Glomerular endothelial cell (primary cell): Measurements from ENCODE around the gene TMEM260. TPM values are rescaled to one million over a fixed set of nuclear protein-coding genes. Genes with fewer than 3 reads are reported as not detected.

ENCODE experiments used
- DNase-seq: peaks from one replicate; pipeline ENCODE4 v3.0.0-alpha.2; 2011; ENCODE audit warnings: low read depth, low spot score; ENCODE audit errors: extremely low read depth
- total RNA-seq: library from RNA; depleted of rRNA; stranded (reverse); fragments of >200 nt; gene quantifications from 2 replicates; pipeline ENCODE4 v1.2.3, GENCODE V29; 2015

The TMEM260 gene
- 14.3 and 16.5 TPM in 2 replicates for total RNA-seq

DNA sequence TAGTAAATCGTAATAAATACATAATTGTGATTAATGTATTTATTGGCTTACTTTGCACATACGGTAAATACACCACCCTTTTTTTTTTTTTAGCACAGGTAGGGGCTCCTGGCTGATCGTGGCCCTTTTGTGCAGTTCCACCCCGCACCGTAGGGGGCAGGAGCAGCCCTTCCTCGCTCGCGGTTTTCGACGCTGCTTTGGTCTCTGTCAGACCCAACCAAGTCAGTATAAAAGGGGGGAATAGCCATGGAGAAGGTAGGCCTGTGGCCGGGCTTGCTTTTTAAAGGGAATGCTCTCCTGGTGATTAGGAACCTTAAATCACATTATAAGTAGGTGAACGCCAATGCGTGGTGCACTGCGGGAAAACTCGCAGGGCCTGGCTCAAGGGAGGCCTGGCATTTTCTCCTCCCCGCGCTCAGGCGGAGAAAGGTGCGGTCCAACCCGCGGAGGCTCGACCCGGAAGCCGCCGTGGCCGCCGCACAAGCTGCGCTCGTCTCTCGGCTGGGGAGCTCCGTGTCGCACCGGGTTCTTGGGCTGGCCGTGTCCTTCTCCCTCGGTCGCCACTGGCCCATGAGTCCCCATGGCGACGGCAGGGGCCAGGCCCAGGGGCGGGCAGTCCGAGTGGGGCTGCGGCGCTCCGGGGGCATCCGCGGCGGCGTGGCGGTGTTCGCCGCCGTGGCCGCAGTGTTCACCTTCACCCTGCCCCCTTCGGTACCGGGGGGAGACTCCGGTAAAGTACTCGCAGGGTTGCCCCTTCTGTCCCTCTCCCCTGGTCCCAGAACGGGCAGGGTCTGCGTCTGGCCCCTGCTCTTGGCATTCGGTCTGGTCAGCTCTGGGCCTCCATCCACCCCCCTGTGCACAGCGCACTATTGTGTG is at the start of gene TMEM260:
Gene TMEM260, plus strand, starts transcription at position 454 of the 876 bp plus-strand sequence. Its CDS starts 117 bp downstream, at position 571.
- peak; percentile 83 for DNase-seq

DNA sequence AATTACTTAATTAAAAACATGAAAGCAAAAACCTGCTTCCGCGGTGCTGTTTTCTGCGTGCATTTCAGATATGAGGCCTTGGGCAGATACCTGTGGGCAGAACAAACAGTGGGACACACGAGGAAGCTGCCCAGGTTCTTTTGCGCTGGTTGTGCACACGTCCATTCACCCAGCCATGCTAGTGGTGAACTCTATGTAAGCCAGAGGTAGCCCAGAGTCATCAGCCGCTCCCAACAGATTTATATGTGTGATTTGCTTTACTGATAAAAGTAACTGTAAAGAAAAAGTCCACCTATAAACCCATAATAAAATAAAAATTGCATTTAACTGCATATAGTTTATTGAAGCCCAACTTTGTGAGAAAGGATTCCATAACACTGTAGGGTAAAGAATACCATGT is 47.1 kb upstream of the TMEM260 start:
- no peak for DNase-seq

DNA sequence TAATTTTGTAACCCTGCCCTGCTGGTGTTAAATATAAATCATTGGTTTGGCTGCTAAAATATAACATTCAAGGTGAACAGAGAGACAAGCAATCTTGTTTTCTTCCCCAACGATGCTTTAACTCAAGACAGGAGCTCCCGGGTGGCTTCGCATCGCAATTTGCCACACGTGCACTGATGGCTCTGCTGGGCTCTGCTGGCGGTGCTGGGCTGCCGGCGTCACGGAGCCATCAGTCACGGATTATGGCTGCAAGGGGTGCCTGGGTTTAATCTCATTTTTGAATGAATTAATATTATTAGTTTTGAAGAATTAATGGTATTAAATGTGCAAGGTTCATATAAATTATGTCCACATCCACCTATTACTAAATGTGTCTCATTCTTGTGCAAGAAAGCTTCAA is 44.9 kb upstream of the TMEM260 start:
- no peak for DNase-seq

DNA sequence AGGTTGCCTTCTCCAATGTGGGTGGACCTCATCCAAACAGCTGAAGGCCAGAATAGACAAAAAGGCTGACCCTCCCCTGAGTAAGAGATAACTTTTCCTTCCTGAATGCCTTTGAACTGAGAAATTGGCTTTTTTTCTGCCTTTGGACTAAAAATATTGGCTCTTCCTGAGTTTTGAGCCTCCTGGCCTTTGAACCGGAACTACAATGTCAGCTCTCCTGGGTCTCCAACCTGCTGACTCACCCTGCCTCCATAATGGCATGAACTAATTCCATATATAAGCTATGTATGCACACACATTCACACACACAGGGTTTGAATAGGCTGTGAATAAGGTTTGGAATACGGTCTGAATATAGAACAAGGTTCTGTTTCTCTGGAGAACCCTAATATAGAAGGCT is 39.7 kb upstream of the TMEM260 start:
- no peak for DNase-seq

DNA sequence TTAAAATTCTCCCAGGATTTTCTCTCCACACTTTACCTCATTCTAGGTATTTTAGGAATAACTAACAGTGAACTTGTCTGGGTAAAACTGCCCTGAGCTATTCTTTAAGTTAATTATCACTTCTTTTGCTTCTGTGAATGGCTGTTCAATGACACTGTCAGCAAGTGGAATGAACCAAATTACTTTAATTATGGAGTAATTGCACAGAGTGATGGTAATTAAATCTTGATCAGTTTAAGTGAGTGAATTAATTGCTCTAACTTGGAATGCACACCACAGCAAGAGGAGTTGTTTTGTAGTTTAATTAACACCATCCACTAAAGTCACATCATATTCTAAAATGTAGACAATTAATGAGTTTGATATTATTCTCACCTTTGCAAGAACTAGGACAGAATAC is 36.2 kb upstream of the TMEM260 start:
- no peak for DNase-seq

DNA sequence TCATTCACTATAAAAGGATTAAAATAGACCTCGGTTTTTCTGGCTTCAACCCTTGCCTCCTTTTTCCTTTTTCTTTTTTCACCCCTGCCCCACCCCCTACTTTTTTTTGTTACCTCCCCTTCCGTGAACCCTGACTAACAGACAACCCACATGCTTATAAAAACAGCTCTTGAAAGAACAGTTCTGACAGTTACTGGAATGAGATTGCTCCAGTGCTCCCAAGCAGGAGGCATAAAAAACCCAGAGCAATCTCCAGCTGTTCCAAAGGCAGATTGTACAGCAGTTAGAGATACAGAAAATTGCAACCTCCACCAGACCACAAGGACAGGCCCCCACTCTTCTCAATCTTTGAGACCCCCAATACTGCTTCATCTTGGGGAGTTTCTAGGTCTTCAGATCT is 29.9 kb upstream of the TMEM260 start:
- DNase-seq, result no peak

DNA sequence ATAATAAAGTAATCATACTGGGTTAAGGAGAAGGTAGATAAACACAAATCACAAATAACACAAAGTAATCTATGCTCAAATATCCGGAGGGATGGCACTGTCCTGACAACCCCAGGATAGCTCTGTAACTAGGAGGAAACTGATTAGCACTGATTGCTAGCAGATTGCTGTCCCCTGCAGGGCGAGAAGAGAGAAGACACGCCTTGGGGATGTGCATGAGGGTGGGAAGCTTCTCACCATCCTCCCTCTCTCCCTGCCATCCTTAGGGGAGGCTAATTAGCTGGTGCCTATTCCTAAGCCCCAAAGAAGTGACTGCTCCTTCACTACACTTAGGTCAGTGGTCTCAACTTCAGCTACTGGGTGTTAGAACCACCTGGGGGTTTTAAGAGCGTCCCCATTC is 27.0 kb upstream of the TMEM260 start:
- DNase-seq, result no peak

DNA sequence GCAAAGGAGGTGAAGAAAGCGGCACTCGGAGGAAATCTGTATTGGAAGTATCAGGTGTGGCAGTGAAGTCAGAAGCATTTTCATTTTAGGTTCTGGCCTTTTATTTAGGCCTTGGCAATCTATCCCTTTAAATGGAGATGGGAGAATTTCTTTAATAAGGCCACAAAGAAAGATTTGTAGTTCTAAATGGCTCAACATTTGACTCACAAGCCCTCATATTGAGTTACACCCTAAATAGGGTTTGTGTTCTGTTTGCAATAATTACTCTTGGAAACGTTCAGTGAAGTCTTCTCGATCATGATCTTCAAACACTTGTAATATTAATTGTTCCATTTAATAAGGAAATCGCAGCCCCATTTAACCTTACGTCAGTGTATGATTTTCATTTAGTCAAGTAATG is 25.3 kb upstream of the TMEM260 start:
- DNase-seq, result no peak

DNA sequence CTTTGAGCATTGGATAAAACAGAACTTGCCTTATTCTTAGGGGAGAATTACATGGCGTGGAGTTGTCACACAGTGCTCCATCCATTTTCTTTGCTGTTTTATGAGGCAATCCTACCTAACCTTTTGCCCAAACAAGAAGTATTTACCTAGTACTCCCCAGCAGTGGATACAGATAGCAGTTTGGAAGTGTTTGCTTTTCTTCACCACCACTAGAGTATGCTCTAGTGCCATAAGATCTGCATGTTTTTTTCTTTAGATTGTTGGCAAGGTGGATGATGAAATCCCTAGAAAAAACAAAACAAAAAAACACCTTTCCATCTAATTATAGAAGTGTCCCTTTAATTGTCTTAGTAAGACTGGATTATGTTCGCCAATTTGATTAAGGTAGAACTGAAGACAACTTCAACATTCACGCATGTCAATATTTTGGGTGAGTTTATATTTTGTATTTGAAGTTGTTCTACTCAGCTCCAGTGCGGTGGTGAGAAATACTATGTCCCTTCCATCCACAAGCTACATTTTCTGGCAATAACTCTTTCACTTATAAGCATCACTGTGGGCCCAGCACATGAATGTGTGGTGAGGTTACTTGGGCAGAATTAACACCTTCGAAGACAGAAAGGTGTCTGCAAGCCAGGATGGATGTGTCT is 23.6 kb upstream of the TMEM260 start:
- no peak for DNase-seq

DNA sequence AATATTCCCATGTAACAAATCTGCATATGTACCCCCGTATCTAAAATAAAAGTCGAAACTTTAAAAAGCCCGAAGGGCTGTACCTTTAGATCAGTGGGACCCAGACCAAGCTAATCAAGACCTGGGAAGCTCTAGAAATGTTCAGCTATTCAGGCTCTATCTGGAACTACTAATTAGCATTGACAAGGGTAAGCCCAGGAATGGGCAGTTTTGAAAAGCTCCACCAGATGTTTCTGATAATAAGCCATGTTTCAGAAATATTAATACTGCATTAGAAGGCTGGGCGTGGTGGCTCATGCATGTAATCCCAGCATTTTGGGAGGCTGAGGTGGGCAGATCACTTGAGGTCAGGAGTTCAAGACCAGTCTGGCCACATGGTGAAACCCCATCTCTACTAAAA is 20.4 kb upstream of the TMEM260 start:
- DNase-seq, result no peak

DNA sequence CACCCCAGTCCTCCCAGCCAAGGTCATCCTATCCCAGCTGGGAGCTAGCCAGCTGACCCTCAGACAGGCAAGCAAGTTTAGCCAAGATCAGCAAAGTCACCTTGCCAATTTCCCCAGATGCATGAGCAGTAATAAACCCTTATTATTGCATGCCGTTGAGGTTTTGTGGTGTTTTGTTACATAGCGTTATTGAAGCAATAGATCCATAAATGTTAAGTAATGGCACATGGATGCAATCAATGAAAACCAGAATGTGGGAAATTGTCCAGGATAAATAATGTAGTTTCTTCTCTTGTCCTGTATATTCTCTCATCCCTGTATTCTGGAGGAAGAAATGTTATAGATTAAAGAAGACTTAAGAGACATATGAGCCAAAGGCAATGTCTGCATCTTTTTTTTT is 18.0 kb upstream of the TMEM260 start:
- no peak for DNase-seq

DNA sequence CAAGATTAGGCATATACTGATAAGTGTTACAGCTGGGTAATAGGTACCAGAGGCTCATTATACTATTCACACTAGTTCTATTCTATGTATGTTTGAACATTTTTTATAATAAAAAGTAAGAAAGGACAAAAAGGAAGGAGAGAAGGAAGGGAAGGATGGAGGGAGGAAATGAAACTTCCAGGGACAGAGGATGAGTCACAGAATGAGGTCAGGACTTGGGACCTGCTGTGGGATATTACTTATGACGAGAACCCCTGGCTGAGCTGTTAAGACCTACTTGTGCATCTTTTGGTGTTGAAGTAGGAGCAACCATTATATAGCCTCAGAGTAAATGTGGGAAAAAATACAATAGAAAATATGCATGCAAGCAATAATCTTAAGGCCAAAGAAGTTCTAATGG is 16.7 kb upstream of the TMEM260 start:
- DNase-seq, result no peak

DNA sequence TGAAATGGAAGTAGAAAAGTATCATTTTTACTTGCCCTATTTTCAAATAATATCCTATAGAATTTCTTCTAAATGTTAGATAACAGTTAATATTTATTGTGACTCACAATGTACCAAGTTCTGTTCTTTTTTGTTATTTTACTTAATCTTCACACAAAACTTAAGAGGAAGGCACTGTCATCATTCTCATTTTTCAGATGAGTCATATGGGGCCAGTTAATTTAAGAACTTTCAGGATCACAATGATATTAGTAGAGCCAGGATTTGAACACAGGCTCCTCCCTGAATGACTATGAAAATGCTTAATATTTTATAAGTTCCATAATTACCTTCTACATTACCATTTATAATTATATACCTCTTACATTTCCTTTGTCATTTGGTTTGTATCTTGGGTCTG is 10.4 kb upstream of the TMEM260 start:
- no peak for DNase-seq

DNA sequence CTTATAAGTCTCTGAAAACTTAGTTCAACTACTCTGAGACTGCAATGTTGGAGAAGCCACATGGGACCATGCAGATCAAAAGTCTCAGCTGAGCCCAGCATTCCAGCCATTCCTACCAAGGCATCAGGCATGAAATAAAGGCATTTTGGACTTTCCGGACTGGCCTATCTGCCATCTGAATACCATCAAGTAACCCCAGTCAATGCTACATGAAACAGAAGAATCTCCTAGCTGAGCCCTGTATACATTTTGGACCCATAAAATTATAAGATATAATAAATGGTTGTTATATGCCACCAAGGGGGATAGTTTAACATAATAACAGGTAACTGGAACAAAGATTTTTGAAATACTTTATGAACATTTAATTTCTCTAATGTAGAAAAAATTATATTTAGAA is 9.3 kb upstream of the TMEM260 start:
- no peak for DNase-seq

DNA sequence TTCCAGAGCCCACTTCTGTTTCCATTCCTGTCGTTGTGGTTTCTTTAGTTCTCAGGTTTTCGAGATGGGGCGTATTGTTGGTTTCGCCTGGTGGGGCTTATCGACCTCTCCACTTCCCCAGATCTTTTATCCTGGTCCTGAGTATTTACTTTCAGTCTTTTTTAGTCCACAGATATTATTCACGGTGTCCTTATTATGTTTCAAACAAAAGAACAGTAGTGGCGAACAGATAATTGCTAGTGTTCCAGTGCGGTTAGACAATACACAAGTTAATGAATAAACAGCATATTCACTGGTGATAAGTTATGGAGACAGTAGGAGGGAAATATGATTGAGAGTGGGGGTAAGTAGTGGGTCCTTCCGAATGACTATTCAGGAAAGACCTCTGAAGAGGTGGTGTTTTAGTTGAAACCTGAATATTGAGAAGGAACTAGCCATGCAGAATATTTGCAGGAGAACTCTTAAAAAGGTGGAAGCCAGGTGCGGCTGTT is 668 bp downstream of the TMEM260 start:
- DNase-seq, result no peak

DNA sequence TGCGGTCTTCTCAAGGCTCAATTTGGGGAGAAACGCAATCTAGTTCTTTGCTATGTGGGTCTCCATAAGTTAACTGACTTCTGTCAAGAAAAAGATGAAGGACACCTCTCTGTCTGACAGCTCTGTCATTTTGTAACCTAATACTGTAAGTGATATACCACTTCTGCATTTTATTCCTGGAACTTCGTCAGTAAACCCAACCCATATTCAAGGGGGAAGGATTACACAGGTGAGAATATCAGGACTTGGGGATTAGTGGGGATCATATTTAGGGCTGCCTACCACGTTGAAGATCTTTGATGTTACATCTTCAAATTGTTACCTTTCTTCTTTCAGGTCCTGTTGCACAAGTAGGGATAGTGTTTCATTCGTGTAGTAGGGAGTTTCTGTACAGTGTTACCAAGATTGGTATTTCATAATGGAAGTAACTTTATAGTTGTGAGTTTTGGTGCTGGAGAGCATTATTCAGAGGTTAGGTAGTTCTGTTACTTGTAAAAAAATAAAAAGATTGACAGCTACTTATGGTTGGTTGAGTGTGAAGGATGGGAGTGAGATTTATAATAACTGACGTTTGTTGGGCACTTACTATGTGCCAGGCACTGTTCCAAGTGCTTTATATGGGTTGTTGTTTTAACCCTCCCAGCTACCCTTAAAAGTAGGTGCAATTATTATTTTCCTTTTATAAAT is 1.6 kb downstream of the TMEM260 start:
- no peak for DNase-seq

DNA sequence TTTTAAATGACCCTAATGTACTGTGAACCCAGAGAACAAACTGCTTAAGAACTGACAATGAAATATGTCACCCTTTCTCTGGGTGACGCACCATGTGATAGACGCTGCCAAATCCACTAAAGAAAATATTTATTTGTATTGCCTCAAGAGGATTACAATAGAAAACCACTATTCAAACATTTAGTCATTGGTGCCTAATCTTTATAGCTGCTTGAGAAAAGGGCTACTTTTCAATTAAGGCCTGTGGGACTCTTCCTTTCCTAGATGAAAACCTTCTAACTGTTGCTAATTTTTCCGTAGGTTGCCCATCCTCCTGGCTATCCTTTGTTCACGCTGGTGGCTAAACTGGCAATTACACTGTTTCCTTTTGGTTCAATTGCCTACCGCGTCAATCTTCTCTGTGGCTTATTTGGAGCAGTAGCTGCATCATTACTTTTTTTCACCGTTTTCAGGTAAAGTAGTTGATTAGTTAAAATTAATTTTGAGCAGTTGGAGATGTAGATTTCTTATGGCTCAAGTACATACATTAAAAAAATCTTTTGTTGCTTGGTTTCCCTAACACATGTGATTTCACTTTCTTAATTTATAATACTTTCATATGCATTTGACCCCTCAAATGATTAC is 6.0 kb downstream of the TMEM260 start:
- DNase-seq, result no peak

DNA sequence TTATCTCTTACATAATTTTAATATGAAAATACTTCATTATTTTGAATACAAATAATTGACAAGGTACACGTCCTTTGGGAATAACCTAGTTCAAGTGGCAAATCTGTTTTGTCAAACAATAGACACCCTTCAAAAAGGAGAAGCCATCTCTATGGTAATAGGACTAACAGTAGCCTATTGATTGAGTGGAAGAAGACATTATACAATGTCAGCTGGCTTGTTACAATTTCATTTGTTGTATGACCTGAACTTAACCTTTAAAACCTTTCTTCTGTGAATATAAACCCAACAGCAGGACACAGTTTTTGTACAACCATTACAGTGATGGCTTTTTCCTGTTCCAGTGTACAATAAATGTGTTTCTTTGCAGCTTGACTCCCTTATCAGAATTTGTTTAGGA is 8.1 kb downstream of the TMEM260 start:
- no peak for DNase-seq

DNA sequence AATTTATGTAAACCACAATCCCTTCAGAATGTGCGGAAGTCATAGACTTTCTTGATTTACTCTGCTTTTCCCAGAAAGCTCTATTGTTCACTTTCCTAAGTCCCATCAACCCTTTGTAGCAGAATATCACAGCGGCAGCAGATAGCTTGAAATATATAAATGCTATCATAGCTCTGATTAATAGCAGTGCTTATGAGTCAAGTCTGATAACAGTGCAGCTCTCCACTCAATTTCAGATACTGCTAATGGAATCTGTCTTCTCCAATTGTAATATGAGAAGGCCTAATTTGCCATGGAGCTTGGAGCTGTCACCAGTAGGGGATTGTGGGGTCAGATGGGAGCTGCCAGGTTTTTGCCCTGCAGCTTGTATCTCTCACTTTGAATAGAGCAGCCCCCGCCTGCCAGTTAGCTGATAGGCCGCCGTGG is 10.9 kb downstream of the TMEM260 start:
- no peak for DNase-seq

DNA sequence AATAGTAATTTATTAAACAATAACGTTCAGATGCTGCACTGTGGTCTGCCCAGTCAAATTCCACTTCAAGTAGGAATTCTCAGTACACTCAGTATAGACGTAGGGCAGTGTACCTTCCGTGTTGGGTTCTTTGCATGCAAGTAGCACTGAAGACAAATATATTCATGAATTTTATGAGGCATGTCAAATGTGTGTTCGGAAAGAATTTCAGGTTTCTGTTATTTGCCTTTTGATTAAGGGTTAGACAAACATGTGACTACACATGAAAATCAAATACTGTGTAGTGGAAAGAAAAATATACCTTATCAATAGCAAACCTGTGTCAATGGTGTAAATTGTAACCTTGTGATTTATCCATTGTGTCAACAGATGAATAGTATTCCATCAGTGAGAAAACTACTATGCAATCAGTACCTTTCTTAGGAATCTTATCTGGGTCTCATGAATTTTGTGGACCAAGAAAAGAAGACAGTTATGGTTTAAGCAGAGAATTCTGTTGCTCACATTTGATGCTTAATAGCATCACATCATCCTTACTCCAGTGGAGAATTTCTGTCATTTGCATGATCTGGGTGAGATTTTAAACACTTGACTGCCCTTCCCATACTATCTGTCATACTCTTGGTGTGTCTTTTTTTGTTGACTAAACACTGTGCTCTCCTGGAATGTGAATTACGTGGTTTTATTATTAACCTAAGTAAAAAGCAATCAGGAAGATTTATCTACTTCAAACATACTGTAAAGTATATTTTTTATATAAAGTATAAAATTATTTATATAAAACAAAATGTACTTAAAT is 13.3 kb downstream of the TMEM260 start:
- DNase-seq, result no peak
